Activated CD4-positive, alpha-beta T cell treated with anti-CD3 and anti-CD28 coated beads, Interleukin-2, amount 50 U/mL, for 4 hours (primary cell): Measurements from ENCODE around the gene MLLT3.
"Not testable (repeated sequence)": the region's sequence is repeated elsewhere in the genome, so short reads cannot be mapped to it uniquely, and the experiment has no call there.

Experiments
- DNase-seq, 2 experiments: peaks; one replicate each; pipeline ENCODE4 v3.0.0-alpha.2; 2020

Gene MLLT3

DNA sequence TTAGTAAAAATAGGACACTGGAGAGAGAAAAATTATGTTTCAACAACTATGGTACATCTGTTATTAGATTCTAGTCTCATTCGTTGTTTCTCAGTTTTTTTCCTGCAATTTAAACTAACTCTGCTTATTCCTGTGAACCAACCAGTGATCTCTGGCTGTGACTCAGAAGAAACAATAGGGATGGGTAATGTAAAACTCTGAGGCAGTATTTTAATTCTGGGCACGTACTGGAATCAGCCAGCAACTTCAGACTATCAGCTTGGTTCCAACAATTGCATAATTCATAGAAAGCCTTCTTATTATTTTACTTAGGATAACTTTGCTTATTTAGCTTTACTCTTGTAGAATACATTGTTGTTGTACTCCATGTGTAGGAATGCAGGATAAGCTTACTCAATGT, 28.8 kb downstream of the MLLT3 start:
- no peak for DNase-seq

GRCh38 chr9:20593105-20593504, 29.2 kb downstream of the MLLT3 start:
- DNase-seq = no peak

- DNase-seq = no peak
These were observed 29.6 kb downstream of the MLLT3 start for GRCh38 chr9:20592673-20593072.

DNA sequence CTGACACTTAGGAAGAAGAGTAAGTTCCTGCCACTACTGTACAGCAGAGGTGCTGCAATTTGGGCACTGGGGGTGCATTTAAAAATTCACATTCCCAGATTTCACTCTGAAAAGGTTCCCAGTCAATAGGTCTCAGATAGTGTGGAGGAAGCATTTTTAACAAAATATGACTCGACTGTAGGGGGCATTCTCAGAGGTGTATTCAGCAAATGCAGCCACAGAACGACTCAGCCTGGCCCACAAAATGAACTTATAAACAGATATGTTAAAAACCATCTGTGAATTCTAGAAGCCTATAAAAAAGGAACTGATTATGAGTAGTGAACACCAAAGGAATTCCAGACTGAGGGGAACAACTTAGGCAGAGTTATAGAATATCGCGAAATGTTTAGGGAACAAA, 31.1 kb downstream of the MLLT3 start:
- no peak for DNase-seq

- no peak for DNase-seq
These were observed 37.2 kb downstream of the MLLT3 start for GRCh38 chr9:20584968-20585643.

DNA sequence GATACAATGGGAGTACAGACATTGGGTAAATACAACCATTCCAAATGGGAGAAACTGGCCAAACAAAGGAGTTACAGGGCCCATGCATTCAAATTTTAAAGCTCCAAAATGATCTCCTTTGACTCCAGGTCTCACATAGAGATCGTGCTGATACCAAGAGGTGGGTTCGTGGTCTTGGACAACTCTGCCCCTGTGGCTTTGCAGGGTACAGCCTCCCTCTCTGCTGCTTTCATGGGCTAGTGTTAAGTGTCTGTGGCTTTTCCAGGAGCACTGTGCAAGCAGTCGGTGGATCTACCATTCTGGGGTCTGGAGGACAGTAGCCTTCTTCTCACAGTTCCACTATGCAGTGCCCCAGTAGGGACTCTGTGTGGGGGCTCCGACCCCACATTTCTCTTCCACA, 39.2 kb downstream of the MLLT3 start:
- DNase-seq = not testable (repeated sequence)

GRCh38 chr9:20582150-20582549, 40.1 kb downstream of the MLLT3 start:
- DNase-seq = no peak

- DNase-seq = no peak
These were observed 41.6 kb downstream of the MLLT3 start for GRCh38 chr9:20580673-20581072.

GRCh38 chr9:20579524-20580314, 42.6 kb downstream of the MLLT3 start:
- no peak for DNase-seq

GRCh38 chr9:20573023-20573422, 49.3 kb downstream of the MLLT3 start:
- DNase-seq = no peak

DNA sequence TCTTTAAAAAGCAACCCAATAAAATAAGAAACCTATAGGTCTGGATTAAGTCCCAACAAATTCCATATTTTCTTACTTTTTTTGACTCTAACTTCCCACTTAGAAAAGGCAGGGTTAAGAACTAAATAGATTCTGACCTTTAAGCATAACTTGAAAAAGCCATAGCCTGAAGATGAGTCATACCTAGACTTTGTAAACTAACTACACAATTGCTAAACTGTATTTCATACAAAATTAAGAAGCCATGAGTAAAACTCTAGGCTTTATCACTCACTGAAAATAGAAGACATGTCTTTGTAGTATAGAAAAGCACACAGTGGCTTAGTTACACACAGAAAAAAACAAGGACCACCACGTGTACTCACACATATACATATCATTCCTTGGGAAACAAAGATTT, 51.5 kb downstream of the MLLT3 start:
- DNase-seq = no peak

- no peak for DNase-seq
These were observed 52.2 kb downstream of the MLLT3 start for GRCh38 chr9:20570087-20570486.

DNA sequence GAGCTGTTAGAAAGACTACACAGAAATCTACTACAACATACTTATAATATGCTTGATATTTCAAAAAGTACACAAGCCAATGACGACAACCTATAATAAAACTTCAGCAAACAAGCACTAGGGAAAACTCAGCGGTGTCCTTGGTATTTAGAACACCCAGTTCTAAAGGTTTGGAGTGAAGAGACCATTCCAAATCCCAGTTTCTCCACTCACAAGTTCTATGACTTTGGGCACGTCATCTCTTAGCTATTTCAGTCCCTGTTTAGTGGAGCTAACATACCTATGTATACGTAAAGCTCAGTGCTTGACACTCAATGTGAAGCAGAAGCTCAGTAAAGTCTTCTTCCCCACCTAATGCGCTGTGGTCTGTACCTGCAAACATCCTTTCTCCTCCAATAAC, 52.8 kb downstream of the MLLT3 start:
- DNase-seq = no peak

DNA sequence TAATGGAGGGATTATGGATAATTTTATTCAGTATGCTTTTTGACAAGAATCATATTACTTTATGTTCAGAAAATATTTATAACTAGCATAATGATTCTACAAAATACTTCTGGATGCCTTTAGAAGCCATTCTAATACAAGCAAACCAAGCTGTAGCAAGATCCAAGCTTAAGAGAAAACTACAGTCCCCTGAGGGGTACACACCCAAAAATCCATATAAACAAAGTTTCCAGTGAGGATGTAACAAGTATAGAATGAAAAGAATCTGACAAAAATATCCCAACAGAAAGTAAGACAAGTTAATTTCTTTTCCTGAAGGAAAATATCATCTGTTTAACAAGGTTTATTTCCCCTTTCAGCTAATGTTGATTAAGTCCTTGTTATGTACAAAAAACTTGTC, 53.9 kb downstream of the MLLT3 start:
- DNase-seq = no peak

DNA sequence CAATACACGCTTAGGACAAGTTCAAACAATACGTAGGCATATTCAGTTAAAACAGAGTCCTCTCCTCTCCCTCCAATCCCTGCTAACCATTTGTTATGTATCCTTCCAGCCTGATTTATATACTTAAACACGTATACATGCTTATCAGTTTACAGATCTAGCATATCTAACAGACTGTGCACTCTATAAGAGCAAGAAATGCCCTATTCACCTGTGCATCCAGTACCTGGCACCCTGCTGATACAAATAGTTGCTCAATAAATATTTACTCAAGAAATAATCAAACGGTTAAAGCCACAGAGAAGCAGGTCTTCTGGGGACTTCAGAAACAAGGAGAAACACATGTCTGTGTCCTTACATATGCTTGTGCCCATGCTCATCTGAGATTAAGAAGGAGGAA, 55.9 kb downstream of the MLLT3 start:
- DNase-seq = no peak

DNA sequence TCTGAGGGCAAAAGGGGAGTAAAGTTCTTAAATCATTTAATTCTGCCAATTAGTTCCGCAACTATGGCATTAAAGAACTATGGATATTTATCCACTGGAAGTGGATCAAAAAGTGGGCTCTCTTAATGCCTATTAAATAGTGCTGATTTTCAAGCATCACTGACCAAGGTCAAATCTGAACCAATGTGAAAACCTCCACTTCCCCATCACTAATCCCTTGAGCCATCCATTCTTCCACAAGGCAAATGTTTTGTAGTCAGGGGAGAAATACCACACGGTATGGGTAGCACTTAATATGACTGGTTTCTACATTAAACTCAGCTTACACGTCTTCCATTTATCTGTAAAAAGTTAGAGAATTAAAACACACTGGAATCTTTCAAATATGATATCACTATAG, 57.6 kb downstream of the MLLT3 start:
- no peak for DNase-seq

- DNase-seq = no peak
These were observed 58.4 kb downstream of the MLLT3 start for GRCh38 chr9:20563917-20564316.

DNA sequence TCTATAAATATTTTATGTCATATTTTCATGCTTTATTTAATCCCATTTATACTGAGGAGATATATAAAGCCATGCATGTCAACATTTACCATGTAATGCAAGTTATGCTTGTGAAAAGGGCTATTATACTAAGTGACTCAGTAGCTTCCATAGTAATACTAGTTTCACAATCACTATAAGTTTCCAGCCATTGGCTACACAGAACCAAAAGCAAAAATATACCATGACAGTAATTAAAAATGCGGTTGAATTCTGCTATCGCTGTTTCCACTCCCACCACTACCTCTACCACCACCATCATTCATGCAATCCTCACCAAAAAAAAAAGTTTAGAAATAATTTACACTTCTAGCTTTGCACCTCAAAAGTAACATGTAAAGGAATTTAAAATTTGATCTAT, 60.2 kb downstream of the MLLT3 start:
- no peak for DNase-seq

DNA sequence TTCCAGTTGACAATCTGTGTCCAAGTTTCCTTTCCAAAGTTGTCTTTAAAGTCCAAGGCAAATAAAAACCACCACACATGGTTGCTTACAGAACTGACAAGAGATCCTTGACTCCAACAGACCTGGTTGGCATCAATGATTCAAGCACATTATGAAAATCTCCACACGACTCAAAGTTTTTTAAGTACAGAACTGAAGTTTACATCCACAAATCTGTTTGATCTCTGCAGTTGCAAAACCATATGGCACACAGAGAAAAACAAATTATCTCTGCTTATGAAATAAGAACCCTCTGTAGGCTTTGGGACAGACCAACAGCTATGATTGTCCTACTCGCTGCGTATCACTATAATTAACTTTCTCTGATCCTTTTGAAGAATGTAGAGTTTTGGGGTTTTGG, 60.8 kb downstream of the MLLT3 start:
- no peak for DNase-seq

GRCh38 chr9:20559231-20559890, 62.9 kb downstream of the MLLT3 start:
- no peak for DNase-seq

DNA sequence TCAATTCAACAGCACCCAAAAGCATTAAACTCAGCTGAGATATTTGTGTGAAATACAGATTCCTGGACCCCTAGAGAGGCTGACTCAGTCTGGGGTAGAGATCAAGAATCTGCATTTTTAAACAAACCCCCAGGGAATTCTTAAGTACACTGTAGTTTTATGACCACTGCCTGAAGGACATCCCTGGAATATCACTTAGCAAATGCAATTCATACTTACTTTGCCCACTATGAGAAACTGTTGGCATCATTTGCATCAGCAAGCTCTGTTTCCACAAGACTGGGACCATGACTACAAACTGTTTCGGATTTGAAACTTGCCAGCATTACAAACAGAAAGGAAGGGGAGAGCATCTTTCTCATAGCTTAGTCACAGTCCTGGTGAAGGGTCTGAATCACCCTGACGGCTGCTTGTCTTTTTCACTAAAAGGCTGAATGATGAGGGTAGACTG, 63.7 kb downstream of the MLLT3 start:
- peak; percentile 4 to 6 for DNase-seq

DNA sequence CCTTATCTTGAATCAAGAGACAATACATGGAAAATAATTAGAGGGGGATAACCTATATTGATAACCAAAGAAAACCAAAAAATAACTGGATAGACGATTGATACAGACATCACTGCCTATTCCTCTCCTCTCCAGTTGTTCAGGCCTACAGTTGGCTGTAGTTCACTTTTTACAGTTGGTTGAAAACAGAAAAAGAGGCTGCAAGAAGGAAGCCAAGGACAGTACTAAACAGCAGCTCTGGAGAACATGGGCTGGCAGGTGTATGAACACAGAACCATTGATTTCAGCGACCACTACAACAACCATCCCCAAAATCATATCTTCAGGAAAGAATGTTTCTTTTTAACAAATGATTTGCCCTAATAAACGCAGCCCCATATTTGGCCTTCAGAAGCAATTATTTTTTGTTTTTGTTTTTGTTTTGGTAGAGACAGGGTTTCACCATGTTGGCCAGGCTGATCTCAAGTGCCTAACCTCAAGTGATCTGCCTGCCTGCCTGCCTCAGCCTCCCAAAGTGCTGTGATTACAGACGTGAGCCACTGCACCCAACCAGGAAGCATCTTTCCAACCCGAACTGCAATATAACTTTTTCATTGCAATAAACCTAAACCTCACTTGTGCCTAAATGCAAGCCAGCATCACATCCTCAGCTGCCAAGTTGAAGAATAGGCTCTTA, 64.3 kb downstream of the MLLT3 start:
- no peak for DNase-seq

DNA sequence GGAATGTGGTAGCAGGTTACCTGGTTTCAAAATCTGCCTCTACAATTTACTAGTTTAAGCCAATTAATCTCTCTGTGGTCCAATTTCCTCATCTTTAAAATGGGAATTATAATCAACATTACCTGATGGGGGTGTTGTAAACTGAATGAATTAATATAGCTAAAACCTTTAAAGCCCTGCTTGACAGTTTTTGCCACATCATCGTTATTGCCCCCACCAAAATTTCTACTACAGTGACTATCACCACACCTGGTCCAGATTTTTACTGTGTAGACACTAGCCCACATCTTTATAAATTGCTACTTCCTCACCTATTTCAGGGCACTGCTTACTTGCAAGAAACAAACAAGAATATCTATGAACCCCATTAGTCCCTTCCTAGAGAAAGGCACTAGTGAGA, 65.0 kb downstream of the MLLT3 start:
- no peak for DNase-seq
